MM.1S (cell line): ENCODE measurements around the gene CD40LG.

Experiments
- DNase-seq: peaks from one replicate; pipeline ENCODE4 v3.0.0-alpha.2; 2015
- H2AFZ ChIP-seq: fragments of 300-600 bp; sonication (generic); 2 replicates; pipeline ENCODE4 v1.6.0; 2016; ENCODE audit warnings: antibody characterized with exemption, low read length
- H3F3A ChIP-seq: fragments of 300-600 bp; sonication (generic); 2 replicates; pipeline ENCODE4 v1.6.1; 2016; ENCODE audit warnings: mild to moderate bottlenecking, antibody characterized with exemption, low read length, moderate library complexity, mixed read lengths; ENCODE audit not compliant: insufficient read depth
- H3K27ac ChIP-seq: fragments of 300-600 bp; sonication (generic); 2 replicates; pipeline ENCODE4 v1.5.1; 2016; ENCODE audit warnings: mild to moderate bottlenecking, low read length
- H3K27me3 ChIP-seq: fragments of 300-600 bp; sonication (generic); replicated peaks from 2 replicates; pipeline ENCODE4 v1.6.0; 2016; ENCODE audit warnings: low read length; ENCODE audit not compliant: insufficient read depth
- H3K36me3 ChIP-seq: fragments of 300-600 bp; sonication (generic); replicated peaks from 2 replicates; pipeline ENCODE4 v1.6.1; 2016; ENCODE audit warnings: mild to moderate bottlenecking, low read length, mixed read lengths; ENCODE audit not compliant: insufficient read depth
- H3K4me1 ChIP-seq: fragments of 300-600 bp; sonication (generic); 2 replicates; pipeline ENCODE4 v1.6.1; 2016; ENCODE audit warnings: low read length, mixed read lengths
- H3K4me2 ChIP-seq: fragments of 300-600 bp; sonication (generic); 2 replicates; pipeline ENCODE4 v1.6.0; 2016; ENCODE audit warnings: low read depth, low read length
- H3K4me3 ChIP-seq: fragments of 300-600 bp; sonication (generic); 2 replicates; pipeline ENCODE4 v1.5.1; 2016; ENCODE audit warnings: low read length, mixed read lengths
- H3K79me2 ChIP-seq: fragments of 300-600 bp; sonication (generic); 2 replicates; pipeline ENCODE4 v1.6.1; 2016; ENCODE audit warnings: mixed run types, low read length, mixed read lengths
- H3K9ac ChIP-seq: fragments of 300-600 bp; sonication (generic); 2 replicates; pipeline ENCODE4 v1.6.1; 2016; ENCODE audit warnings: low read length, mixed read lengths
- H3K9me2 ChIP-seq: fragments of 300-600 bp; sonication (generic); replicated peaks from 2 replicates; pipeline ENCODE4 v1.6.1; 2016; ENCODE audit warnings: mild to moderate bottlenecking, low read length, mixed read lengths; ENCODE audit not compliant: insufficient read depth
- H3K9me3 ChIP-seq: fragments of 300-600 bp; sonication (generic); replicated peaks from 2 replicates; pipeline ENCODE4 v1.6.1; 2016; ENCODE audit warnings: mild to moderate bottlenecking, low read length, mixed read lengths; ENCODE audit not compliant: insufficient read depth
- H4K20me1 ChIP-seq: fragments of 300-600 bp; sonication (generic); 2 replicates; pipeline ENCODE4 v1.6.1; 2016; ENCODE audit warnings: mild to moderate bottlenecking, low read length, moderate library complexity, mixed read lengths; ENCODE audit not compliant: insufficient read depth
- EZH2 ChIP-seq: fragments of 300-600 bp; sonication (generic); optimal IDR thresholded peaks from 2 replicates; pipeline ENCODE3; 2017; ENCODE audit warnings: low read depth, mild to moderate bottlenecking, antibody characterized with exemption, low read length, mixed read lengths
- EZH2phosphoT487 ChIP-seq: fragments of 300-600 bp; sonication (generic); IDR thresholded peaks from 2 replicates; pipeline ENCODE4 v1.6.1; 2018; ENCODE audit warnings: antibody characterized with exemption, low read length
- TF ChIP-seq, protein P1 (sequence below): fragments of 300-600 bp; sonication (generic); IDR thresholded peaks from 2 replicates; pipeline ENCODE4 v1.5.1; 2016; ENCODE audit warnings: antibody characterized with exemption, low read length, mixed read lengths

Gene CD40LG

GRCh38 chrX:136659174-136659573, 11.2 kb downstream of the CD40LG start:
- Histone ChIP-seq H3K9ac (no peak overlapping the region), H3K27me3 (no peaks in the 10 kb centered on the region), H3K4me3 (no peak overlapping the region), H3K9me2 (no peaks in the 10 kb centered on the region), H3K9me3 (no peaks in the 10 kb centered on the region), H3K79me2 (no peaks in the 10 kb centered on the region), H4K20me1 (no peaks in the 10 kb centered on the region), H3F3A (peaks cover under 1% of the 10 kb centered on the region; the same call in 1 of the 2 replicates), H2AFZ (no peak overlapping the region), H3K36me3 (no peaks in the 10 kb centered on the region), H3K27ac (no peak overlapping the region), H3K4me2 (no peak overlapping the region), H3K4me1 (peaks cover 13% of the 10 kb centered on the region)
- no peak for DNase-seq
- no peak for TF ChIP-seq EZH2
- no peak for TF ChIP-seq EZH2phosphoT487
- TF ChIP-seq, protein P1, sequence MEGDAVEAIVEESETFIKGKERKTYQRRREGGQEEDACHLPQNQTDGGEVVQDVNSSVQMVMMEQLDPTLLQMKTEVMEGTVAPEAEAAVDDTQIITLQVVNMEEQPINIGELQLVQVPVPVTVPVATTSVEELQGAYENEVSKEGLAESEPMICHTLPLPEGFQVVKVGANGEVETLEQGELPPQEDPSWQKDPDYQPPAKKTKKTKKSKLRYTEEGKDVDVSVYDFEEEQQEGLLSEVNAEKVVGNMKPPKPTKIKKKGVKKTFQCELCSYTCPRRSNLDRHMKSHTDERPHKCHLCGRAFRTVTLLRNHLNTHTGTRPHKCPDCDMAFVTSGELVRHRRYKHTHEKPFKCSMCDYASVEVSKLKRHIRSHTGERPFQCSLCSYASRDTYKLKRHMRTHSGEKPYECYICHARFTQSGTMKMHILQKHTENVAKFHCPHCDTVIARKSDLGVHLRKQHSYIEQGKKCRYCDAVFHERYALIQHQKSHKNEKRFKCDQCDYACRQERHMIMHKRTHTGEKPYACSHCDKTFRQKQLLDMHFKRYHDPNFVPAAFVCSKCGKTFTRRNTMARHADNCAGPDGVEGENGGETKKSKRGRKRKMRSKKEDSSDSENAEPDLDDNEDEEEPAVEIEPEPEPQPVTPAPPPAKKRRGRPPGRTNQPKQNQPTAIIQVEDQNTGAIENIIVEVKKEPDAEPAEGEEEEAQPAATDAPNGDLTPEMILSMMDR: no peak

DNA sequence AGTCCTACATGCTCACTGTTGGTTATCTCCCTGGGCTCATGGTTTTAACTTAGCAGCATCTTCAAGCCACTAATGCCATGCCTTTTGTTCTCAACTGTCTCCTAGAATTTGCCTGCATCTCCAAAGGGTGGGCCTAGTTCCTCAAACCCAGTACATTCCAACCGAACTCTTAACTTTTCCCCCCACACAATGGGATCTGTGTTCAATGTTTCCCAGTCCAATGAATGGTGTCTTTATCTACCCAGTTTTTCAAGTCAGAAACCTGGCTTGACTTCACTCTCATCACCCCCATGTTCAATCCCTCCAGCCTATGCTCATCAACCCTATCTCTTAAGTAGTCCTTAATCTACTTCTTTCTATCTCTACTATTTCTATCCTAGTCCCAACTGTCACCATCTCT, 12.9 kb downstream of the CD40LG start:
- H4K20me1 ChIP-seq: no peaks in the 10 kb centered on the region
- H3K4me2 ChIP-seq: no peak overlapping the region
- no peaks in the 10 kb centered on the region for H3K9me2 ChIP-seq
- no peak overlapping the region for H2AFZ ChIP-seq
- no peak overlapping the region for H3K27ac ChIP-seq
- H3K9ac ChIP-seq: no peak overlapping the region
- no peak for DNase-seq
- H3K27me3 ChIP-seq: no peaks in the 10 kb centered on the region
- H3K4me1 ChIP-seq: peaks cover 27% of the 10 kb centered on the region
- no peak overlapping the region for H3K4me3 ChIP-seq
- no peaks in the 10 kb centered on the region for H3K36me3 ChIP-seq
- H3F3A ChIP-seq: peaks cover 17% of the 10 kb centered on the region
- no peaks in the 10 kb centered on the region for H3K79me2 ChIP-seq
- TF ChIP-seq EZH2phosphoT487 (no peak), EZH2 (no peak)
- TF ChIP-seq, protein P1: no peak
- no peaks in the 10 kb centered on the region for H3K9me3 ChIP-seq

GRCh38 chrX:136662104-136662503, 14.1 kb downstream of the CD40LG start:
- Histone ChIP-seq H3K79me2 (no peaks in the 10 kb centered on the region), H3K4me3 (no peak overlapping the region), H3K27ac (no peak overlapping the region), H2AFZ (no peak overlapping the region), H3K4me2 (no peak overlapping the region), H3K36me3 (no peaks in the 10 kb centered on the region), H3F3A (peaks cover 26% of the 10 kb centered on the region), H3K4me1 (peaks cover 39% of the 10 kb centered on the region), H3K9me3 (no peaks in the 10 kb centered on the region), H3K9ac (no peak overlapping the region), H3K27me3 (no peaks in the 10 kb centered on the region), H4K20me1 (no peaks in the 10 kb centered on the region), H3K9me2 (no peaks in the 10 kb centered on the region)
- no peak for DNase-seq
- TF ChIP-seq EZH2phosphoT487: no peak
- TF ChIP-seq EZH2: no peak
- TF ChIP-seq, protein P1: no peak
